ENCODE data around the gene PKD1. TPM values are rescaled to one million over a fixed set of nuclear protein-coding genes. Genes with fewer than 3 reads are reported as not detected.

PKD1 gene
- total RNA-seq, 1 experiment from 2014 or later = 137 TPM

- POLR2A ChIA-PET = interaction anchor here (1.5 kb wide), 1 partner anchor 19 kb away, joined by 5 read pairs; the partner anchor contains the start of gene TRAF7
Observed at GRCh38 chr16:2174396-2175131, 38.9 kb upstream of the PKD1 start.

More at GRCh38 chr16:2174396-2175131, 38.9 kb upstream of the PKD1 start:
- no TSS peak for BruUV-seq (replicated peaks)
- Histone ChIP-seq H2AFZ (ENCODE audit: low read depth, low read length, poor library complexity, severe bottlenecking) (no peak overlapping the region), H3K4me1 (ENCODE audit: control insufficient read depth in 1 of 2, insufficient read depth in 2 of 2, low read length in 2 of 2) (peaks cover 0 to 5% of the 10 kb centered on the region in 2 experiments; a peak in 1 of 4 replicates), H3K79me2 (ENCODE audit: insufficient read depth, low read length) (no peaks in the 10 kb centered on the region), H3K27me3 (ENCODE audit: insufficient read depth, low read length) (no peaks in the 10 kb centered on the region), H3K4me2 (ENCODE audit: low read length) (no peak overlapping the region), H4K20me1 (ENCODE audit: insufficient read depth) (no peaks in the 10 kb centered on the region), H3K9ac (ENCODE audit: low read length) (no peak overlapping the region), H3K36me3 (ENCODE audit: control insufficient read depth in 1 of 2, insufficient read depth in 2 of 2, low read length in 2 of 2) (peaks cover 8 to 32% of the 10 kb centered on the region in 2 experiments; a peak in 2 of 4 replicates), H3K9me2 (ENCODE audit: insufficient read depth) (no peaks in the 10 kb centered on the region), H3K9me3 (ENCODE audit: control insufficient read depth in 1 of 2, insufficient read depth in 1 of 2, low read depth in 1 of 2, low read length in 2 of 2) (no peaks in the 10 kb centered on the region), H3K4me3 (replicated peaks in 1 of 2; ENCODE audit: low read depth in 1 of 2, low read length in 2 of 2) (no peak overlapping the region), H3K27ac (ENCODE audit: low read depth, low read length) (no peak overlapping the region)
- TF ChIP-seq POLR2AphosphoS5 (IDR thresholded peaks at IDR 0.05; ENCODE audit: low read depth, low read length) (no peak), EGR1 (IDR thresholded peaks at IDR 0.05; ENCODE audit: low read depth) (no peak), ELF1 (IDR thresholded peaks at IDR 0.05; ENCODE audit: borderline replicate concordance, low read depth) (no peak), ATF3 (IDR thresholded peaks at IDR 0.05) (no peak), FOSL1 (IDR thresholded peaks at IDR 0.05; ENCODE audit: low read depth) (no peak), POLR2A (IDR thresholded peaks at IDR 0.05; ENCODE audit: borderline replicate concordance, extremely low read depth, insufficient read depth, insufficient read length) (no peak), SP1 (IDR thresholded peaks at IDR 0.05; ENCODE audit: low read depth) (no peak), EZH2phosphoT487 (IDR thresholded peaks at IDR 0.05; ENCODE audit: borderline replicate concordance) (no peak), EZH2 (IDR thresholded peaks at IDR 0.05) (no peak), CBX3 (IDR thresholded peaks at IDR 0.05; ENCODE audit: low read depth) (no peak), YY1 (IDR thresholded peaks at IDR 0.05; ENCODE audit: extremely low read depth, insufficient replicate concordance, low read depth, low read length) (no peak), TCF7L2 (IDR thresholded peaks at IDR 0.05; ENCODE audit: borderline replicate concordance, extremely low read depth, insufficient read depth, insufficient read length) (no peak), JUND (IDR thresholded peaks at IDR 0.05) (no peak), REST (IDR thresholded peaks at IDR 0.05; ENCODE audit: low read depth) (no peak), RAD21 (IDR thresholded peaks at IDR 0.05; ENCODE audit: low read depth) (no peak), SIN3A (IDR thresholded peaks at IDR 0.05; ENCODE audit: low read depth) (no peak), SRF (IDR thresholded peaks at IDR 0.05; ENCODE audit: low read depth) (no peak), CEBPB (IDR thresholded peaks at IDR 0.05; ENCODE audit: low read depth) (no peak), CTCF (IDR thresholded peaks at IDR 0.05 in 2 of 3, conservative IDR thresholded peaks at IDR 0.05 in 1 of 3; ENCODE audit: borderline replicate concordance in 1 of 3, insufficient read depth in 1 of 3, low read depth in 2 of 3, low read length in 2 of 3) (no peak)
- TF ChIP-seq, protein P1, sequence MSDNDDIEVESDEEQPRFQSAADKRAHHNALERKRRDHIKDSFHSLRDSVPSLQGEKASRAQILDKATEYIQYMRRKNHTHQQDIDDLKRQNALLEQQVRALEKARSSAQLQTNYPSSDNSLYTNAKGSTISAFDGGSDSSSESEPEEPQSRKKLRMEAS (IDR thresholded peaks at IDR 0.05) = no peak
- RAD21 ChIA-PET (ENCODE audit: low non-redundant PET in 1 of 2, low total read pairs in 2 of 2, uncharacterized antibody in 2 of 2, unreplicated experiment in 2 of 2) = no interaction called here
- CTCF ChIA-PET = no interaction called here
- no peak for ATAC-seq
- intact Hi-C loops (cut with micrococcal nuclease) = no loop called here
- DNase-seq (ENCODE audit: low read depth, low spot score) = no peak

Data from HCT116 (cell line).